Measurements from ENCODE around the gene MFSD2B.

GRCh38 chr2:24024018-24024417, 14.1 kb downstream of the MFSD2B start:
- TF ChIP-seq, protein P1, sequence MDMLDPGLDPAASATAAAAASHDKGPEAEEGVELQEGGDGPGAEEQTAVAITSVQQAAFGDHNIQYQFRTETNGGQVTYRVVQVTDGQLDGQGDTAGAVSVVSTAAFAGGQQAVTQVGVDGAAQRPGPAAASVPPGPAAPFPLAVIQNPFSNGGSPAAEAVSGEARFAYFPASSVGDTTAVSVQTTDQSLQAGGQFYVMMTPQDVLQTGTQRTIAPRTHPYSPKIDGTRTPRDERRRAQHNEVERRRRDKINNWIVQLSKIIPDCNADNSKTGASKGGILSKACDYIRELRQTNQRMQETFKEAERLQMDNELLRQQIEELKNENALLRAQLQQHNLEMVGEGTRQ (CRISPR knock-in tag; IDR thresholded peaks at IDR 0.05) = no peak
- TF ChIP-seq CTCF (IDR thresholded peaks at IDR 0.05) = no peak
- no peak for TF ChIP-seq ZNF232 (CRISPR knock-in tag; IDR thresholded peaks at IDR 0.05)
- no peak for TF ChIP-seq TEAD1 (CRISPR knock-in tag; IDR thresholded peaks at IDR 0.05)
- no peak for TF ChIP-seq TP53 (CRISPR knock-in tag; IDR thresholded peaks at IDR 0.05)
- TF ChIP-seq CREB1 (CRISPR knock-in tag; IDR thresholded peaks at IDR 0.05) = no peak
- TF ChIP-seq, protein P2, sequence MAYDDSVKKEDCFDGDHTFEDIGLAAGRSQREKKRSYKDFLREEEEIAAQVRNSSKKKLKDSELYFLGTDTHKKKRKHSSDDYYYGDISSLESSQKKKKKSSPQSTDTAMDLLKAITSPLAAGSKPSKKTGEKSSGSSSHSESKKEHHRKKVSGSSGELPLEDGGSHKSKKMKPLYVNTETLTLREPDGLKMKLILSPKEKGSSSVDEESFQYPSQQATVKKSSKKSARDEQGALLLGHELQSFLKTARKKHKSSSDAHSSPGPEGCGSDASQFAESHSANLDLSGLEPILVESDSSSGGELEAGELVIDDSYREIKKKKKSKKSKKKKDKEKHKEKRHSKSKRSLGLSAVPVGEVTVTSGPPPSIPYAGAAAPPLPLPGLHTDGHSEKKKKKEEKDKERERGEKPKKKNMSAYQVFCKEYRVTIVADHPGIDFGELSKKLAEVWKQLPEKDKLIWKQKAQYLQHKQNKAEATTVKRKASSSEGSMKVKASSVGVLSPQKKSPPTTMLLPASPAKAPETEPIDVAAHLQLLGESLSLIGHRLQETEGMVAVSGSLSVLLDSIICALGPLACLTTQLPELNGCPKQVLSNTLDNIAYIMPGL (CRISPR knock-in tag; IDR thresholded peaks at IDR 0.05) = no peak
- TF ChIP-seq CREM (CRISPR knock-in tag; IDR thresholded peaks at IDR 0.05) = no peak
- no peak for TF ChIP-seq MLX (CRISPR knock-in tag; IDR thresholded peaks at IDR 0.05)
- no peak for TF ChIP-seq NFE2L1 (CRISPR knock-in tag; IDR thresholded peaks at IDR 0.05)
- no peak for TF ChIP-seq ZNF416 (CRISPR knock-in tag; IDR thresholded peaks at IDR 0.05)
- TF ChIP-seq, protein P3, sequence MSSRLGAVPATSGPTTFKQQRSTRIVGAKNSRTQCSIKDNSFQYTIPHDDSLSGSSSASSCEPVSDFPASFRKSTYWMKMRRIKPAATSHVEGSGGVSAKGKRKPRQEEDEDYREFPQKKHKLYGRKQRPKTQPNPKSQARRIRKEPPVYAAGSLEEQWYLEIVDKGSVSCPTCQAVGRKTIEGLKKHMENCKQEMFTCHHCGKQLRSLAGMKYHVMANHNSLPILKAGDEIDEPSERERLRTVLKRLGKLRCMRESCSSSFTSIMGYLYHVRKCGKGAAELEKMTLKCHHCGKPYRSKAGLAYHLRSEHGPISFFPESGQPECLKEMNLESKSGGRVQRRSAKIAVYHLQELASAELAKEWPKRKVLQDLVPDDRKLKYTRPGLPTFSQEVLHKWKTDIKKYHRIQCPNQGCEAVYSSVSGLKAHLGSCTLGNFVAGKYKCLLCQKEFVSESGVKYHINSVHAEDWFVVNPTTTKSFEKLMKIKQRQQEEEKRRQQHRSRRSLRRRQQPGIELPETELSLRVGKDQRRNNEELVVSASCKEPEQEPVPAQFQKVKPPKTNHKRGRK (CRISPR knock-in tag; IDR thresholded peaks at IDR 0.05; ENCODE audit: borderline replicate concordance) = no peak
- no peak for TF ChIP-seq MAX (CRISPR knock-in tag; IDR thresholded peaks at IDR 0.05)

All from WTC11 (cell line).